ENCODE measurements around the gene APCDD1L.
"Not testable (repeated sequence)": the region's sequence is repeated elsewhere in the genome, so short reads cannot be mapped to it uniquely, and the experiment has no call there.

APCDD1L gene

GRCh38 chr20:58514321-58515232 is 622 bp downstream of the APCDD1L start:
- no peak for DNase-seq (ENCODE audit: low read depth in 2 of 2)

GRCh38 chr20:58513580-58514285 is 1.5 kb downstream of the APCDD1L start:
- no peak for DNase-seq (ENCODE audit: low read depth in 2 of 2)

- DNase-seq (ENCODE audit: low read depth in 2 of 2): no peak
Measured at GRCh38 chr20:58512808-58513552, 2.2 kb downstream of the APCDD1L start.

GRCh38 chr20:58511861-58512260 is 3.3 kb downstream of the APCDD1L start:
- no peak for DNase-seq (ENCODE audit: low read depth in 2 of 2)

GRCh38 chr20:58511364-58511763 is 3.8 kb downstream of the APCDD1L start:
- DNase-seq (ENCODE audit: low read depth in 2 of 2): no peak

GRCh38 chr20:58510921-58511320 is 4.3 kb downstream of the APCDD1L start:
- DNase-seq (ENCODE audit: low read depth in 2 of 2): no peak

GRCh38 chr20:58508762-58509395 is 6.3 kb downstream of the APCDD1L start:
- DNase-seq (ENCODE audit: low read depth in 2 of 2): no peak

GRCh38 chr20:58506999-58507398 is 8.2 kb downstream of the APCDD1L start:
- not testable (repeated sequence) for DNase-seq (ENCODE audit: low read depth in 2 of 2)

GRCh38 chr20:58504566-58504965 is 10.6 kb downstream of the APCDD1L start:
- DNase-seq (ENCODE audit: low read depth in 2 of 2): no peak

GRCh38 chr20:58503668-58504067 is 11.5 kb downstream of the APCDD1L start:
- DNase-seq (ENCODE audit: low read depth in 2 of 2): no peak

GRCh38 chr20:58500256-58500655 is 14.9 kb downstream of the APCDD1L start:
- DNase-seq (ENCODE audit: low read depth in 2 of 2): no peak

GRCh38 chr20:58498470-58499068 is 16.6 kb downstream of the APCDD1L start:
- no peak for DNase-seq (ENCODE audit: low read depth in 2 of 2)

GRCh38 chr20:58497724-58498469 is 17.3 kb downstream of the APCDD1L start:
- no peak for DNase-seq (ENCODE audit: low read depth in 2 of 2)

GRCh38 chr20:58497076-58497641 is 18.0 kb downstream of the APCDD1L start:
- no peak for DNase-seq (ENCODE audit: low read depth in 2 of 2)

GRCh38 chr20:58496429-58496769 is 18.8 kb downstream of the APCDD1L start:
- no peak for DNase-seq (ENCODE audit: low read depth in 2 of 2)

- DNase-seq (ENCODE audit: low read depth in 2 of 2): no peak
Measured at GRCh38 chr20:58495623-58496428, 19.4 kb downstream of the APCDD1L start.

- DNase-seq (ENCODE audit: low read depth in 2 of 2): no peak
Measured at GRCh38 chr20:58494923-58495622, 20.1 kb downstream of the APCDD1L start.

- DNase-seq (ENCODE audit: low read depth in 2 of 2): no peak
Measured at GRCh38 chr20:58492795-58493524, 22.2 kb downstream of the APCDD1L start.

Measured in fibroblast of skin of left biceps (primary cell).